Measurements from ENCODE around the gene GNA14.

DNA sequence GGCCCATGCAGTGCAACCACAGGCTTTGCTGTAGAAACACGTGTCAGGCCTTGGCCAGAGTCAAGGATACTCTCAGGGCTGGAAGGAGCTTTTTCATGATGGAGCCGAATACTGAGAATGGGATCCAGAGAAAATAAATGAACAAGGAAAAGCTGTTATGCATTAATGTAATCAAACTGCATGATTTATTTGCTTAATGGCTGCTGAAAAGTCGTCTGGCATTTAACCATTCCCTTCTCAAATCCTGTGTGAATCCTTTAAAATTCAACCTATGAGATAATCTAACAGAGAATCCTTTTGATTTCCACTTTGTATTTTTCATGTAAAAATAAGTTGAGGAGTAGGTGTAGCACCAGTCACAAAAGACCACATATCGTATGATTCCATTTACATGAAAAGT, 24.1 kb upstream of the GNA14 start:
- no peak for TF ChIP-seq EZH2 (IDR thresholded peaks at IDR 0.05; ENCODE audit: low read depth)
- TF ChIP-seq, protein P1, sequence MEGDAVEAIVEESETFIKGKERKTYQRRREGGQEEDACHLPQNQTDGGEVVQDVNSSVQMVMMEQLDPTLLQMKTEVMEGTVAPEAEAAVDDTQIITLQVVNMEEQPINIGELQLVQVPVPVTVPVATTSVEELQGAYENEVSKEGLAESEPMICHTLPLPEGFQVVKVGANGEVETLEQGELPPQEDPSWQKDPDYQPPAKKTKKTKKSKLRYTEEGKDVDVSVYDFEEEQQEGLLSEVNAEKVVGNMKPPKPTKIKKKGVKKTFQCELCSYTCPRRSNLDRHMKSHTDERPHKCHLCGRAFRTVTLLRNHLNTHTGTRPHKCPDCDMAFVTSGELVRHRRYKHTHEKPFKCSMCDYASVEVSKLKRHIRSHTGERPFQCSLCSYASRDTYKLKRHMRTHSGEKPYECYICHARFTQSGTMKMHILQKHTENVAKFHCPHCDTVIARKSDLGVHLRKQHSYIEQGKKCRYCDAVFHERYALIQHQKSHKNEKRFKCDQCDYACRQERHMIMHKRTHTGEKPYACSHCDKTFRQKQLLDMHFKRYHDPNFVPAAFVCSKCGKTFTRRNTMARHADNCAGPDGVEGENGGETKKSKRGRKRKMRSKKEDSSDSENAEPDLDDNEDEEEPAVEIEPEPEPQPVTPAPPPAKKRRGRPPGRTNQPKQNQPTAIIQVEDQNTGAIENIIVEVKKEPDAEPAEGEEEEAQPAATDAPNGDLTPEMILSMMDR (conservative IDR thresholded peaks at IDR 0.05): no peak

All from PC-9 (cell line).